ENCODE measurements around the gene EGFL7. TPM values are rescaled to one million over a fixed set of nuclear protein-coding genes. Genes with fewer than 3 reads are reported as not detected.
A peak's percentile ranks its signal among the peaks of the same experiment; 100 is the strongest.

EGFL7 gene
- total and polyA plus RNA-seq, 2 of the 13 experiments (the other 11 are each of a cell fraction or from before 2014, with no cell fraction given) = 0.20 to 5.1 TPM

GRCh38 chr9:136685790-136686533 lies 23.2 kb downstream of the EGFL7 start:
- WGBS (ENCODE audit: low lambda C conversion rate) = 6% methylated on average over 8 of the region's 19 CpGs
- FAIRE-seq = no peak
- CTCF ChIA-PET (ENCODE audit: low intra/inter-chr PET ratio, low total read pairs) = no interaction called here
- Histone ChIP-seq H3K36me3 (replicated peaks in 1 of 2; ENCODE audit: control insufficient read depth in 1 of 2, insufficient read depth in 2 of 2, low read length in 2 of 2) (no peaks in the 10 kb centered on the region), H3K79me2 (ENCODE audit: insufficient read depth, low read length) (no peaks in the 10 kb centered on the region), H3K4me2 (ENCODE audit: low read depth, low read length) (peak overlapping the region; percentile 68), H3K9ac (ENCODE audit: insufficient read depth, low read depth, low read length) (peak overlapping the region; percentile 54; the same call in 1 of the 2 replicates), H4K20me1 (ENCODE audit: insufficient read depth, low read length) (no peaks in the 10 kb centered on the region), H3K9me3 (ENCODE audit: low read length) (no peaks in the 10 kb centered on the region), H3K4me1 (ENCODE audit: insufficient read depth, low read length) (peaks cover 49% of the 10 kb centered on the region), H3K27me3 (ENCODE audit: control insufficient read depth in 1 of 2, insufficient read depth in 2 of 2, low read length in 2 of 2) (peaks cover 10 to 51% of the 10 kb centered on the region in 2 experiments), H3K27ac (ENCODE audit: extremely low read length, insufficient read depth, low read length) (no peak overlapping the region), H2AFZ (ENCODE audit: low read length) (no peak overlapping the region), H3K4me3 (replicated peaks in 1 of 3; ENCODE audit: insufficient read depth in 1 of 3, low read depth in 2 of 3, low read length in 3 of 3) (peak overlapping the region; percentile 42 to 75 (median 57); a peak in 5 of 6 replicates)
- BruUV-seq (replicated peaks) = no TSS peak
- in situ Hi-C loops (cut with HindIII; ENCODE audit: extremely low pct_ligation_motif_present, low pct_unique_long_range_greater_than_20kb) = no loop called here
- peak; percentile 31; the same call in 2 of the 3 replicates for ATAC-seq
- POLR2A ChIA-PET = interaction anchor here (1.6 kb wide), 1 partner anchor 11 kb away, joined by 4 read pairs; no protein-coding TSS in a partner anchor
- intact Hi-C loops (cut with micrococcal nuclease; ENCODE audit: unreplicated experiment) = no loop called here
- DNase-seq (ENCODE audit: low spot score) = no peak
- TF ChIP-seq BHLHE40 (IDR thresholded peaks at IDR 0.05; ENCODE audit: low read length) (no peak), ZNF550 (CRISPR knock-in tag; IDR thresholded peaks at IDR 0.05; ENCODE audit: borderline replicate concordance) (no peak), TFAP4 (IDR thresholded peaks at IDR 0.05; ENCODE audit: borderline replicate concordance, low read depth) (no peak), PHB2 (IDR thresholded peaks at IDR 0.05; ENCODE audit: partially characterized antibody) (no peak), MYPOP (CRISPR knock-in tag; IDR thresholded peaks at IDR 0.05) (no peak), HNRNPLL (IDR thresholded peaks at IDR 0.05; ENCODE audit: low read depth, low read length, poor library complexity, severe bottlenecking) (peak; percentile 17), NFKBIZ (CRISPR knock-in tag; IDR thresholded peaks at IDR 0.05) (no peak), KDM6A (CRISPR knock-in tag; IDR thresholded peaks at IDR 0.05; ENCODE audit: low read depth) (no peak), ZNF772 (CRISPR knock-in tag; IDR thresholded peaks at IDR 0.05) (no peak), NRL (CRISPR knock-in tag; IDR thresholded peaks at IDR 0.05; ENCODE audit: borderline replicate concordance) (no peak), NR2F6 (IDR thresholded peaks at IDR 0.05) (no peak), NR2F6 (CRISPR knock-in tag; IDR thresholded peaks at IDR 0.05) (0 out of 2 replicates have a peak, but pooled peaks have one; percentile 5), MBNL3 (CRISPR knock-in tag; conservative IDR thresholded peaks at IDR 0.05) (no peak), CSRNP2 (CRISPR knock-in tag; conservative IDR thresholded peaks at IDR 0.05; ENCODE audit: low read depth) (no peak), EZH2 (conservative IDR thresholded peaks at IDR 0.05; ENCODE audit: low read depth, low read length) (0 out of 2 replicates have a peak, but pooled peaks have one; percentile 10), ZIK1 (CRISPR knock-in tag; IDR thresholded peaks at IDR 0.05; ENCODE audit: borderline replicate concordance, low read depth) (no peak), RXRB (CRISPR knock-in tag; IDR thresholded peaks at IDR 0.05; ENCODE audit: borderline replicate concordance) (no peak), ZNF883 (CRISPR knock-in tag; IDR thresholded peaks at IDR 0.05; ENCODE audit: not compliant biosample characterization) (peak; percentile 33), NFRKB (IDR thresholded peaks at IDR 0.05) (no peak), ZNF326 (CRISPR knock-in tag; IDR thresholded peaks at IDR 0.05; ENCODE audit: borderline replicate concordance) (no peak)

Measured in HepG2 (cell line).